GM21381 (cell line): Measurements from ENCODE around the gene BPIFB4.
"Not testable (repeated sequence)": the region's sequence is repeated elsewhere in the genome, so short reads cannot be mapped to it uniquely, and the experiment has no call there.

ENCODE experiments used
- ATAC-seq: cut with Tn5 transposase; IDR thresholded peaks from one replicate; pipeline ENCODE4 v1.9.1; 2021; ENCODE audit warnings: mild to moderate bottlenecking, moderate library complexity; ENCODE audit not compliant: unreplicated experiment

Gene BPIFB4

DNA sequence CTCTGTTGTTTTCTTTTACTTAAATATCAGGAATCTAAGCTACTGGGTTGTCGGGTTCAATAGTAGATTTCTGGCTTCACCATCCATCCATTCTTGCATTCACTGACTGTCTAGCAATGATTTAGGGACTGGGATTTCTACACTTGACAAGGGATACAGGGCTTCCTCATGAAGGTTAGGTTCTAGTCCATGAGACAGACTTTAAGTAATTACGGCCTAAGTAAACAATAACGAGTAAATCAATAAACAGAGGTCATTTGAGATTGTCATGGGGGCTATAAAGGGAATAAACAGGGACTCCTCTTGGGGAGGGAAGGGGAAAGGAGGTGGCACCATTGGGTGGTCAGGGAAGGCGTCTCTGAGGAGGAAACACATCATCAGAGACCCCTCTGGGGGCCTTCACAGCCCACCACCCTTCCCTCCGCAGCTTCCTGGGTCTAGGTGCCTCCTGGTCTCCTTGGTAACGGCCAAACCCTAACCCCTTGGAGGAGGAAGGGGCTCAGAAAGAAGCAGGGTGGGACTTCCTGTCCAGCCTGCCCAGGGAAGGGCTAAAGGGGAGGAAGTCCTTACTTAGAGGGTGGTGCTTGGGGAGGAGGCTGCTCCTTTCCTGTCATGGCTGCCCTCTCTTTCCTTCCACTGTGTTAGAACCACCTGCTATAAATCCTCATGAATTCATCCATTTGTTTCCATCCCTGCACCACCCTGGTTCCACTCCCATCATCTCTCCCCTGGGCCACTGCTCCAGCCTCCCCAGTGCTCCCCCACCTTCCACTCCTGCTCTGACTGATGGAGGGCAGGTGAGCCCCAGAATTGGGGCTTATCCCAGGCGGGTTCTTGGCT lies 33.3 kb downstream of the BPIFB4 start:
- ATAC-seq: no peak

DNA sequence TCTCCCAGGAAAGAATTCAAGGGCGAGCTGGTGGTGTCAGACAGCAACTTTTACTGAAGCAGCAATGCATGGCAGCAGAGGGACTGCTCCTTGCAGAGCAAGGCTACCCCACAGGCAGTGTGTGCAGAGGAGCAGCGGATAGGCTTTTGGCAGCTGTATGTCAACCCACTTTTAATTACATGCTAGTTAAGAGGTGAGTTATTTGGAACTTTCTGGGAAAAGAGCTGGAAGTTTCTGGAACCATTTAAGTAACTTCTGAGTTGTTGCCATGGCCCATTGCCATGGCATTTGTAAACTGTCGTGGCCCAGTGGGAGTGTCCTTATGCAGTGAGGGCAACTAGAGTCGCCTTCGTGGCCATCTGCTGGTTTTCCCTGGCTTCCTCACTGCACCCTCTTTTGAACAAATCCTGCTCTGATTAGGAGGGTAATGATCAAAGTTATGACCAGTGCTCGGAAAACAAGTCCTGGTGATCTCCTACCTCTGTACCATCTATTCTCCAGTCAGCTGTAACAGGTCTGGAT lies 34.0 kb downstream of the BPIFB4 start:
- no peak for ATAC-seq

GRCh38 chr20:33115501-33115900 lies 36.1 kb downstream of the BPIFB4 start:
- not testable (repeated sequence) for ATAC-seq

- no peak for ATAC-seq
These were observed 40.6 kb downstream of the BPIFB4 start for GRCh38 chr20:33119725-33120720.

- no peak for ATAC-seq
These were observed 41.5 kb downstream of the BPIFB4 start for GRCh38 chr20:33120934-33121333.

- ATAC-seq: not testable (repeated sequence)
These were observed 42.9 kb downstream of the BPIFB4 start for GRCh38 chr20:33122297-33122696.

DNA sequence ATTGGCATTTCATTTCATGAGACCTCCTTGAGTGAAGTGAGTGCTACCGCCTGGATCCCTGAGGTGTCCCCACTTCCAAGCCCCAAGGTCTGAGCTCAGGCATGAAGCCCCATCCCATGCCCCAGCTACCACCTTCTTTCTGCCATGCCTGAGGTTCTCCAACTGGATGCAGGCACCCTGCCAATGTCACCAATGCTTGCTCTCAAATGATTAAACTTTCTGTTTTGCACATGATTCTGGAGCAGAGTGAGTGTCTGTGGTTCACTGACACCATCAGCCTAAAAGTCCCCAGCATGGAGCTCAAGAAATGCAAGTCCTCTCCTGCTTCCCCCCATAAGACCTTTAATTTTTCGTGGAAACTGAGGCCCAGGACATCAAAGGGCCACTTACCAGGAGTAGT lies 44.8 kb downstream of the BPIFB4 start:
- no peak for ATAC-seq

DNA sequence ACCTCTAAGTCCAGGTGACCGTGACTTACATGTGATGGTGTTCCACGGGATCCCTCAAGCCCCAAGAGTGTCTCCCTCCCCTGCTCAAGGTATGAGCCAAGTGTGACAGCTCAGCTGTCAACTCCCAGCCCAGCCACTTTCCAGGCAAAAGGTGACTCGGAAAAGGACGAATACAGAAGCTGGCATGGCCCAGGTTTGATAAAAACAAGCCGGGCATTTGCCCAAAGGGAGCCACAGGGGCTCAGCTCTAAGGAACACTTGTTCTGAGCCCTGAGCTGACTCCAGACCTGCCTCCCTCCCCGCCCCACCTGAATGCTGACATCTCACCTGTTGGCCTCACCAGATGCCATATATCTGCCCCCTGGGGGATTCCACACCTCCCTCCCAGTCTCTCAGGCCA lies 45.6 kb downstream of the BPIFB4 start:
- ATAC-seq: no peak

GRCh38 chr20:33125983-33126382 lies 46.5 kb downstream of the BPIFB4 start:
- no peak for ATAC-seq

DNA sequence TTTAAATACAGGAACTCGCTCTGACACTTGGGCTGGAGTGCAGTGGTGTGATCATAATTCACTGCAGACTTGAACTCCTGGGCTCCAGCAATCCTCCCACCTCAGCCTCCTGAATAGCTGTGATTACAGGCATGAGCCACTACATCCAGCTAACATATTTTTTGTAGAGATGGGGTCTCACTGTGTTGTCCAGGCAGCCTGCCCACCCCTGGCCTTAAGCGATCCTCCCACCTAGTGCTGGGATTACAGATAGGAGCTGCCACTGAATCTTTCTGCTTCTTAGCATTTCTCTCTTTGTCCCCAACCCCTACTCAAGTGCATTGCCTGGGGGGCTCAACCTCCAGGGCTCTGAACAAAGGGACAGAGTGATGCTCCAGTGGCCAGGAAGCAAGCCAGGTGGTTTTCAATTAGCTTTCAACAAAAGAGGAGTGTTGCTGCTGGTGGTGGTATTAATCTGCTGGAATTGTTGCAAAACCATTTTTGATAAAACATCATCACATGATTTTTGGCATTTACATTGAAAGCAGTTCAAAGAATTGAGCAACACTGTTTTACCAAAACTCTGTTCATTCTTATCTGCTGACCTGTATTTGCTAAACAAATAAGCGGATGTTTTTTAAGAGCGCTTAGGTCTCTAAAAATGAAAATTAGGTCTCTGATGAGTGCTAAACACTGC lies 48.1 kb downstream of the BPIFB4 start:
- no peak for ATAC-seq

- no peak for ATAC-seq
These were observed 51.2 kb downstream of the BPIFB4 start for GRCh38 chr20:33130568-33131061.

GRCh38 chr20:33131949-33132473 lies 52.6 kb downstream of the BPIFB4 start:
- no peak for ATAC-seq

DNA sequence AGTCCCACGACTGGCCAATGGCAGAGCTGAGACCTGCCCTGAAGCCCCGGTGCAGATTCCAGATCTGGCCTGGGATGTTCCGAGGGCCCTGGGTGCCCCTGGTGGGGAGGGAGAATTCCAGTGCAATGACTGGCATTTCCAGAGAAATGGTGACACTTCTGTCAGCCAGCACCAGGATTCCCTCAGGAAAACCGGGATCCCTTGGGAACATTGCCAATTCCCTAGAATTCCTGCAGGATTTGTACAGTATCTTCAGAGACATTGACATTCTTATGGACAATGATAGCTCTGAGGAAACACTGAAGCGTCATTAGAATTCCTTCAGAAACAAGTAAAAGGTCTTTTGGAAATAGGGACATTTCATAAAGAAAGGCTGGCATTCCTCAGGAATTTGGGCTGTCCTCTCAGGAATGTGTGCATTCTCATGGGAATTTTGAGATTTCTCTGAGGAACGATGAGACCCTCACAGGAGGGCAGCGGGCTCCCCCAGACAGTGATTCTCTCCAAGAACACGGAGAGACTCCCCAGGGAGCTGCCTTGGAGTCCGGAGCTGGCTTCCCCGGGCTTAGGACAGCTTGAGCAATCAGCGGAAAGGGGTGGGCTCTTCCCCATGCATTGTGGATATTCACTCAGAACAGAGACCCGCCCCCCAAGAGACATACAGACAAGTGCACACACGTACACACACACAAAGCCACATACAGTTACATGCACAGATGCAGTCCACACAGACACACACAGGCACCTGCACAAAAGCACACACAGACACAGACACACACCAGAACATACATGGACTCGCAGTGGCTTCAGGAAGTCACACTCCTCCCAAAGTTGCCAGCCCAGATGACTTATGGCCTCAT lies 53.3 kb downstream of the BPIFB4 start:
- no peak for ATAC-seq

GRCh38 chr20:33133373-33133941 lies 54.0 kb downstream of the BPIFB4 start:
- ATAC-seq: no peak

GRCh38 chr20:33137195-33137594 lies 57.8 kb downstream of the BPIFB4 start:
- no peak for ATAC-seq

DNA sequence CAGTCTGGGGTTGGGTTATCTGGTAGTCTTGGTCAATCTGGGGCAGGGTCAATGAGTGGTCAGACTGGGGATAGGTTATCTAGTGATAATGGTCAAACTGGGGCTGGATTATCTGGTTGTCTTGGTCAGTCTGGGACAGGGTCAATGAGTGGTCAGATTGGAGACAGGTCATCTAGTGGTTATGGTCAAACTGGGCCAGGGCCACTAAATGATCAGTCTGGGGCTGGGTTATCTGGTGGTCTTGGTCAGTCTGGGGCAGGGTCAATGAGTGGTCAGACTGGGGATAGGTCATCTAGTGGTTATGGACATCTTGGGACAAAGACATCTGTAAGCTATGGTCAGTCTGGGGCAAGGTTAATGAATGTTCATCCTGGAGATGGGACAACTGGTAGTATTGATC lies 60.0 kb downstream of the BPIFB4 start:
- no peak for ATAC-seq

GRCh38 chr20:33145521-33145920 lies 66.1 kb downstream of the BPIFB4 start:
- ATAC-seq: no peak

- ATAC-seq: no peak
These were observed 67.9 kb downstream of the BPIFB4 start for GRCh38 chr20:33147299-33147698.

DNA sequence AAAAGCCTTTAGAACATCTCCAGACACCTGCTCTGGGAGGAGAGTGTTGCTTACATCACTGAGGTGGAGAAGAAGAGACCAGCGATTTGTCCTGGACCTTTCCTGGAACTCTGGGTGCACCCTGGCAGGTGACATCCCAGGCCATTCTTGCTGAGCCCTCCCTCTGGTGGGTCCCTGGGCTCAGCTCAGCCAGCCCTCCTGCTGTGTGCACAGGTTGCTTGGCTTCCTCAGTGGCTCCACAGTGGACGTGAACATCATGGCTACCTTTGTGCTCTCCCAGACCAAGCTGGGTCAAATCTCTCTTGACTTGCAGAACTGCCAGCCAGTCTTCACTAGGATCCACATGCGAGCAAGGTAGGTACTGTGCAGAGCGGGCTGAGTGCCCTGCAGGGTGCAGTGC lies 68.6 kb downstream of the BPIFB4 start:
- ATAC-seq: no peak
